Activated T-cell treated with anti-CD3 and anti-CD28 coated beads for 1 hour (primary cell): Measurements from ENCODE around the gene FAIM.
"Not testable (repeated sequence)": the region's sequence is repeated elsewhere in the genome, so short reads cannot be mapped to it uniquely, and the experiment has no call there.

Source experiments
- DNase-seq: peaks from one replicate; pipeline ENCODE4 v3.0.0-alpha.2; 2020; ENCODE audit warnings: low read depth

FAIM gene, protein sequence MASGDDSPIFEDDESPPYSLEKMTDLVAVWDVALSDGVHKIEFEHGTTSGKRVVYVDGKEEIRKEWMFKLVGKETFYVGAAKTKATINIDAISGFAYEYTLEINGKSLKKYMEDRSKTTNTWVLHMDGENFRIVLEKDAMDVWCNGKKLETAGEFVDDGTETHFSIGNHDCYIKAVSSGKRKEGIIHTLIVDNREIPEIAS

GRCh38 chr3:138608322-138609135, at the start of gene FAIM:
Gene FAIM (plus strand): TSS chr3:138608771. CDS start chr3:138619727, 10,956 bp downstream.
- peak; percentile 49 for DNase-seq

DNA sequence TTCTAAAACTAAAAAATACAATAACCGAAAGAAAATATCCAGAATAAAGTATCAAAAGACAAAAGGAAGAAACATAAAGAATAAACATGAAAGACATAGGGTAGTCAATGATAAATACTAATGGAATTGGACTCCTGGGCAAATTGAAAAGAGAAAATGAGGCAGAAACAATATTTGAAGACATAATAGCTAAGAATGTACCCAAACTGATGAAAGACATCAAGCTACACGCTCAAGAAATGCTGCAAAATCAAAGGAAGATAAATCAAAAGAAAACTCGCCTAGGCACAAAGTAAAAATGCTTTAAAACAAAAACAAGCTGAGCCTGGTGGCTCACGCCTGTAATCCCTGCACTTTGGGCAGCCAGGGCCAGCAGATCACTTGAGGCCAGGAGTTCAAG, 49.4 kb upstream of the FAIM start:
- no peak for DNase-seq

DNA sequence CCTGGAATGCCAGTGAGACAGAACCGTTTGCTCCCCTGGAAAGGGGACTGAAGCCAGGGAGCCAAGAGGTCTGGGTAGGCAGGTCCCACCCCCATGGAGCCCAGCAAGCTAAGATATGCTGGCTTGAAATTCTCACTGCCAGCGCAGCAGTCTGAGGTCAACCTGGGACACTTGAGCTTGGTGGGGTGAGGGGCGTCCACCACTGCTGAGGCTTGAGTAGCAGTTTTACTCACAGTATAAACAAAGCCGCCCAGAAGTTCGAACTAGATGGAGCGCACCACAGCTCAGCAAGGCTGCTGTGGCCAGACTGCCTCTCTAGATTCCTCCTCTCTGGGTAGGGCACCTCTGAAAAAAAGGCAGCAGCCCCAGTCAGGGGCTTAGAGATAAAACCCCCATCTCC, 48.1 kb upstream of the FAIM start:
- DNase-seq: no peak

DNA sequence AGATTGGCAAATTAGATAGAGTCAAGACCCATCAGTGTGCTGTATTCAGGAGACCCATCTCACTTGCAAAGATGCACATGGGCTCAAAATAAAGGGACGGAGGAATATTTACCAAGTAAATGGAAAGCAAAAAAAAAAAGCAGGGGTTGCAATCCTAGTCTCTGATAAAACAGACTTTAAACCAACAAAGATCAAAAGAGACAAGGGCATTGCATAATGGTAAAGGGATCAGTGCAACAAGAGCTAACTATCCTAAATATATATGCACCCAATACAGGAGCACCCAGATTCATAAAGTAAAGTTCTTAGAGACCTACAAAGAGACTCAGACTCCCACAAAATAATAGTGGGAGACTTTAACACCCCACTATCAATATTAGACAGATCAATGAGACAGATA, 45.7 kb upstream of the FAIM start:
- DNase-seq: not testable (repeated sequence)

- not testable (repeated sequence) for DNase-seq
Measured at GRCh38 chr3:138566293-138566692, 42.3 kb upstream of the FAIM start.

- no peak for DNase-seq
Measured at GRCh38 chr3:138567403-138567802, 41.2 kb upstream of the FAIM start.

DNA sequence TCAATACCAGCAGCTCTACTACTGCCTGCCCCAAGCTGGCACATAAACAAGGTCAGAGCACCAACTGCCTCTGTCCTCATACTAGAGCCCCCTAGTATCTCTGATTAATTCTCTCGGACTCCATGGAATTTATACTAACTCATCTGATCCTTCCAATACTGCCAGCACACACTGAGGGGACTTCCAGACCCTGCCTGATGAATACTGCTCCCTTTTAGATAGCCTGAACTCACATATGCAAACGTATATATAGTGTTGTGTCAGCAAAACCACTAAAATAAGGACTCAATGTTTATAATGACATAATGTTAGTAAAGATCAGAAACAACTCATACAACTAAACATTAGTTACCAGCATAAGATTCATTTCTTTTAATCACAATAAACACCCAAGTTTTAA, 39.5 kb upstream of the FAIM start:
- no peak for DNase-seq

DNA sequence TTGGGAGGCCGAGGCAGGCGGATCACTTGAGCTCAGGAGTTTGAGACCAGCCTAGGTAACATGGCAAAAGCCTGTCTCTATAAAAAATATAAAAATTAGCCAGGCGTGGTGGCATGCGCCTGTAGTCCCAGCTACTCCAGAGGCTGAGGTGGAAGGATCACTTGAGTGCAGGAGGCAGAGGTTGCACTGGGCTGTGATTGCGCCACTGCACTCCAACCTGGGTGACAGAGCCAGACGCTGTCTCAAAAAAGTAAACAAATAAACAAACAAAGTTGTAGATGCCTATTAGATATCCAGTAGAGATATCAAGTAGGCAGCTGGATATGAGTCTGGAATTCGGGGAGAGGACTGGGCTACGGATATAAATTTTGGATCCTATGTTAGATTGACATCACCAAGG, 38.9 kb upstream of the FAIM start:
- not testable (repeated sequence) for DNase-seq

DNA sequence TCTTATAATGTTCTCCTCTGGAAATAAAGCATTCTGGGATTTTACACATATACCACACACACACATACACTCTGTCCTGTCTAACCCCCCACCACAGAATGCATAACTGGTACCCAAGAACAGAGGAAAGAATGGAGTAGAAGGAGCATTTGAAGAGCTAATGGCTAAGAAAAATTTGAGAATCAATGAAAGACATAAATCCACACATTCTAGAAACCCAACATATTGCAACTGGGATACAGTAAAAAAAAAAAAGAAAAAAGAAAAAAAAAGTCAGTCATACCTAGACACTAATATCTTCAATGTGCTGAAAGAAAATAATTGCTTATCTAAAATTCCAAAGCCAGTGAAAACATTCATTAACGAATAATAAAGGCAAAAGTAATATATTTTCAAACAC, 35.4 kb upstream of the FAIM start:
- no peak for DNase-seq

GRCh38 chr3:138578141-138578540, 30.4 kb upstream of the FAIM start:
- DNase-seq: no peak

GRCh38 chr3:138578961-138579574, 29.5 kb upstream of the FAIM start:
- no peak for DNase-seq

GRCh38 chr3:138587374-138587773, 21.2 kb upstream of the FAIM start:
- DNase-seq: no peak

DNA sequence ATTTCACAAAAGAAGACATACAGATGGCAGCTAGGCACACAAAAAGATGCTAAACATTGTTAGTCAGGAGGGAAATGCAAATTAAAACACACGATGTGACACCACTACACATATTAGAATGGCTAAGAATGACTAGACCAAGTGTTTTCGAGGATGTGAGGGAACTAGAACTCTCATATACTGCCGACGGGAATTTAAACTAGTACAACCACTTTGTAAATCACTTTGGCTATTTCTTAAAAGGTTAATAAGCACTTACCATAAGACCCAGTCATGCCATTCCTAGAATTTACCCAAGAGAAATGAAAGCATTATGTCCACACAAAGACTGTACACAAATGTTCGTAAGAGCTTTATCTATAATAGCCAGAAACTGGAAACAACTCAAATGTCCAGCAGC, 20.1 kb upstream of the FAIM start:
- DNase-seq: no peak

DNA sequence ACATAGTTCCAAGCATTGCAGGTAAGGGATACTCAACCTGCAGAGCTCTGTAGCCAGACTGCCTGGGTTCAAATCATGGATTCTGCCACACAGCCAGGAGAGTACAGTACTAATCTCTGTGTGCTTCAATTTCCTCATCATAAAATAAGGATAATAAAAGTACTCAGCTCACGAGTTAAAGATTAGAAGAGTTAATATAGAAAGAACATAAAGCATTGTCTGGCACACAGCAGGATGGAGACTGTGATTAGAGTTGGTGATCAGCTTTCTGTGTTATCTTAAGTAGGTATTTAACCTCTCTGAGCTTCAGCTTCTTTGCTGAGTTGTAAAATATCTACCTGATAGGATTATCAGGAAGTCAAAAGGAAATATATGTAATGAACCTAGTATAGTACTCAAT, 17.2 kb upstream of the FAIM start:
- no peak for DNase-seq

DNA sequence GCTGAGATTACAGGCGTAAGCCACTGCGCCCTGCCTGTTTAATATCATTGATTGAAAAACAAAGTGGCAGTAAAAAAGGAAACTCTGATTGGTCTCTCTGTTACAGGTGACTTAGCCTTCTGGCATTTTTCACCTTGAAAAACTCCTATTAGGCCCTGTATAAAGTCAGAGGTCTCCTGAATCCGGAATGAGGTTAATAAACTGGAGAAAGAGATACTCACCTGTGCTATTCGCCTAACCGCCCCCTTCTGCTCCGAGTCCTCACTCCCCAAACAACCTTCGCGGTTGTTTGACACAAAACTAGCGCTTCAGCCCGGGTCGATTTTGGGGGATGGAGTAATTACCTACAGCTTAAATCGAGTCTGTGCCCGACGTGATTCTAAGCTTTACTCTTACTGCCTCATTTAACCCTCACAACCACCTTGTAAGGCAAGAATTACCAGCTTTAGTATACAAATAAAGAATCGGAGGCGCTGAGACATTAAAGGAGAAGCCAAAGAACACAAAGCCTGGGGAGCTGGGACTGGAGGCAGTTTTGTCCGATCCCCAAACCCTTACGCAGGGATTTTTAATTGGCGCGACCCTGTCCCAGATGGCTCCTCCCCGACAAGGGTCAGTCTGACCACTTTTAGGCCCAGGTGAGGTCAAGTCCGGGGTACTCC, 15.0 kb upstream of the FAIM start:
- no peak for DNase-seq

DNA sequence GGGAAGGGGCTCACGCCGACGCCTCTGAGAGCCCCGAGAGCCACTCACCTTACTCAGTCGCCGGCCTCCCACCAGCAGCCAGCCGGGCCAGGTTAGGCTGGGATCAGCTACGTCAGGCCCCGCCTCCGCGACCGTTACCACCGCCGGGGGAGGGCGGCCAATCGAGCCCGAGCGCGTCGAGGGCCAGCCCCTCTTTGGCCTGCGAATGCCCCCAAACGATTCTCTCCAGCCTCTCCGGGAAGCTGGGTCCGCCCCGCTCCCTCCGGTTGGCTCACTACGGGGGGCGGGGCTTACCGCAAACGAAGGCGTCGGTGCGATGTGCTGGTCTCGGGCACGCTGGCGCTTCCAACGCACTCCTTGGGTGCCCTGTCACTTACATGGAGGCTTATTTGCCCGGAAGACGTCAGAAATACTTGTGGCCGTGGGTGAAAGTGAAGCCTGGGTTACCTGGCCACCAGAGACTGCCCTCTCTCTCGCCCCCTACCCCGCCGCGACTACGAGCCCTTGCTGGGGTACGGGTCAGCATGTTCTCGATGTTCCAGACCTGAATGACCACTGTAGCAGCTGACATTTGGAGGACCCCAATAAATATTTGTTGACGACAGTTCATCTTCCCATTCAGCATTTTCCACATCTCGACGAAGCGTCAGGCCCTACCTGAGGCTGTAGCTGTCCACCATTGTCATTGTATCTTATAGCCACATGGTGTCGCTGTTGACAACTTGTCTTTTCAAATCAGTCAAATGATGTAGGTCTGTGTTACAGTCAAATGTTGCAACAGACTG, 14.2 kb upstream of the FAIM start, which contains the start of gene CEP70:
Gene CEP70, minus strand, starts transcription at position 111 of the 785 bp plus-strand sequence. CDS start 21,333 bp downstream, outside the sequence.
- peak; percentile 79 for DNase-seq

GRCh38 chr3:138594935-138595610, 13.5 kb upstream of the FAIM start:
- DNase-seq: no peak

- DNase-seq: not testable (repeated sequence)
Measured at GRCh38 chr3:138597186-138597976, 11.2 kb upstream of the FAIM start.

- DNase-seq: no peak
Measured at GRCh38 chr3:138598534-138598933, 10.0 kb upstream of the FAIM start.

DNA sequence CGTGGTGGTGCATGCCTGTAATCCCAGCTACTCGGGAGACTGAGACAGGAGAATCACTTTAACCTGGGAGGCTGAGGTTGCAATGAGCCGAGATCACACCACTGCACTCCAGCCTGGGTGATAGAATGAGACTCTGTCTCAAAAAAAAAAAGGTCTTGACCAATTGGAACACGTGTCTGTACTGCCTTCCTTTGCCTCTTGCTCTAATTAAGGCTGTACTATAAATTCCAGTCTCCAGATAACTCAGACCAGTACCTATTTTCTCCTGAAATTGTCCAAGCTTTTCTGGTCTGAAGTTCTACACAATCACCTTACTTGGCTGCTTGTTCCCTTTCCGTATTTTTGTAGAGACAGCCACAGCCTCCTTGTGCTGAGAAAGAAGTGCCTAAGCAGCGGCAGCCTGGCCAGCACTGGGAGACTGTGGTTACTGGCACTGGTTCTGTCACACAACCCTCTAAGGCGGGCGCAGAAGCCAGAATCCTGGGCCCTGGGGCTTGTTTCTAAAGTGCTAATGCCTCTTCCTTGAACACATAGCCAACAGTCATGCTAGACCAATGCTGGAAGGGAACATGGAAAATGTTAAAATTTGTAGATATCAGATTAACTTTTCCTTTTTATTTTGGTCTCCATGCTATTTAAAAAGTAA, 8.3 kb upstream of the FAIM start:
- DNase-seq: no peak
